ENCODE data around the gene TMC2.
"Not testable (repeated sequence)": the region's sequence is repeated elsewhere in the genome, so short reads cannot be mapped to it uniquely, and the experiment has no call there.

TMC2 gene

DNA sequence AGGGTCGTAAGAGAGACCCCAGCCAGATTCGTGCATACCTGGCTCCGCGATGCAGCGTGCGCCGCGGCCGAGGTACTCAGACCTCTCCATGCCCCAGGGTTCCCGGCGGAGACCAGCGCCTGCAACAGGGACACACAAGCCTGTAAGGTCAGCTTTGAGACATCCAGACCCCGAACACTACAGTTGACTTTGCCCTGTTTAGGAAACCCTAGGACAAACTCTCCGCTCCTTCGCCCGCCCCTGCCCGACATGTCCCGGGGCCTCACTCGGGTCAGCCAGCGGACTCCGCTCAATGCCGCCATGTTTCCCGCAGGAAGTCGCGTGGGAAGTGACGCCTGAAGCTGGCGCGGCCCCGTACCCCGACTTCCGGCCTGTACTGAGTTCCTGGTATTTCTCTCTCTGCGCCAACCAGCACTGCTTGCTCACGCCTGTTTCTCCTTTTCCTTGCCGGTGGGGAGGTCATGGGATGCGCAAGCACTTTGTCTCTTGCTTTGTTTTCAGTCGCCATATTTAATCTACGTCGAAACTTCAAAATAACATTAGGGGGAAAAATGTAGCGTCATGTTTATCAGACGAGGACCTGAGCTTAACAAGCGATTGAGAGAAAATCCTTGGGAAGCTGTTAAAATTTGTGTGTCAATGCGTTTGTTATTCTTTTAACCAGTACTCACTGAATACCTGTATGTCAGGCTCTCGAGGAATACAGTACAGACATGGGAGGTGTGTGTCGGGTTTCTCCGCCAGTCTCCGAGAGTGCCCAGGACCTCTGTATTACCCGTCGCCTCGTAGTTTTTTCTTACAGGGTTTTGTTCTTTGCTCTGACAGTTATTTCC is 127.7 kb downstream of the TMC2 start, which contains the start of gene IDH3B:
IDH3B (minus strand) TSS at position 330 of the 833 bp plus-strand sequence; CDS start at position 302, 28 bp downstream.
- peak; percentile 49 for DNase-seq

GRCh38 chr20:2671977-2672376 is 135.6 kb downstream of the TMC2 start:
- DNase-seq: no peak

- no peak for DNase-seq
Measured at GRCh38 chr20:2672446-2672845, 136.1 kb downstream of the TMC2 start.

DNA sequence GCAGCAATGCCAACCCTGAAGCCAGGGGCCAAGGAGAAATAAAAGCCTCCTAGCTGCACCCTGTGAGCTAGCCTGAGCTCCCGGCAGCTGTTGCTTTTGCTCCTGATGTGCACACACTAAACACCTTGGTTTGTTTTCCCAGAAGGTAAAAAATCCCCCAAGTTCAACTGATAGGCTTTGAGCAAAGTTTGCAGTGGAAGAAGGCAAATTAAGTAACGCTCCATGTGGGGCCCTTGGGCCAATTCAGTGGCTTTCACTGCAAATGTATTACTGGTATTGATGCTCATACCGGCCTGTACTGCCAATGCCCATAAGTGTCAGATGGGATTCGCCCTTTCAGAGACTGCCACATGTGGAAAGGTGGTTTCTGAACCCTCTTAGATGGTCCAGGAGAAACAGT is 137.1 kb downstream of the TMC2 start:
- no peak for DNase-seq

DNA sequence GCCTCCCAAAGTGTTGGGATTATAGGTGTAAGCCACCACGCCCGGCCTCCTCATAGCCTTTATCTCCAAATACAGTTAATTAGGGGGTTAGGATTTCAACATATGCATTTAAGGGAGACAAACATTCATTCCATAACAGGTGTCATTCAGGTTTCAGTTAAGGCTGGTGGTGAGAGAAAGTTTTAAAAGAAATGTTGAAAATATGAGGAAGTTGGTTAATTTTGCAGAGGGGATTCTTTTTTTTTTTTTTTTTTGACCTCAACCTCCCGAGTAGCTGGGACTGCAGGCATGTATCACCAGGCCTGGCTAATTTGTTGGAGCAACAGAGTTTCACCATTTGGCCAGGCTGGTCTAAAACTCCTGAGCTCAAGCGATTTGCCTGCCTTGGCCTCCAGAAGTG is 143.7 kb downstream of the TMC2 start:
- DNase-seq: no peak

DNA sequence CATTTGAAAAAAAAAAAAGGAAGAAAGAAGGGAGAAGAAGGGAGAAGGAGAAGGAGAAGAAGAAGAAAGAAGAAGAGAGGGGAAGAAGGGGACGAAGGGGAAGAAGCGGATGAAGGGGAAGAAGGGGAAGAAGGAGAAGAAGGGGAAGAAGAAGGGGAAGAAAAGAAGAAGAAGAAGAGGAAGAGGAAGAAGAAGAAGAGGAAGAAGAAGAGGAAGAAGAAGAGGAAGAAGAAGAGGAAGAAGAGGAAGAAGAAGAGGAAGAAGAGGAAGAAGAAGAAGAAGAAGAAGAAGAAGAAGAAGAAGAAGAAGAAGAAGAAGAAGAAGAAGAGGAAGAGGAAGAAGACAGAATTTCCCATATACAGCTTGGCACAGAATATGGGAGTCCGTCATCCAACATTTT is 145.7 kb downstream of the TMC2 start:
- DNase-seq: not testable (repeated sequence)

- DNase-seq: not testable (repeated sequence)
Measured at GRCh38 chr20:2684817-2685216, 148.4 kb downstream of the TMC2 start.

DNA sequence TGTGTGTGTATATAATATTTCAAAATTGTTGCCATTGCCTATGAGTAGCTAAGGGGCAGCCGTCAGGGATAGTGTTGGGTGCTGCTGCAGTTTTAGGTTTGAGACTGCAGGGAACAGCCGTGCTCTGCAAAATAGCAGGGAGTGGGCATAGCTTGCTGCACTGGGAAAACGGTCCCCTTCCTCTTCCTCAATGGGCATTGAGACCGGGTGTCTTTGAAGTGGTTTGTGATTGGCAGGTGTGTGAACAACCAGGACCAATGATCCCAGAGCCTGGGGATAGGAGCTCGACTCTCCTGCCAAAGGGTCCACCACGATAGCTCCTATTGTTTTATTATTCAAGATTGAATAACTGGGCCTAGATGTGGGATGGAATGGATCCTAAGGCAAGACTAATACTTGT is 151.1 kb downstream of the TMC2 start:
- DNase-seq: no peak

GRCh38 chr20:2688041-2688591 is 151.7 kb downstream of the TMC2 start:
- DNase-seq: peak; percentile 26

DNA sequence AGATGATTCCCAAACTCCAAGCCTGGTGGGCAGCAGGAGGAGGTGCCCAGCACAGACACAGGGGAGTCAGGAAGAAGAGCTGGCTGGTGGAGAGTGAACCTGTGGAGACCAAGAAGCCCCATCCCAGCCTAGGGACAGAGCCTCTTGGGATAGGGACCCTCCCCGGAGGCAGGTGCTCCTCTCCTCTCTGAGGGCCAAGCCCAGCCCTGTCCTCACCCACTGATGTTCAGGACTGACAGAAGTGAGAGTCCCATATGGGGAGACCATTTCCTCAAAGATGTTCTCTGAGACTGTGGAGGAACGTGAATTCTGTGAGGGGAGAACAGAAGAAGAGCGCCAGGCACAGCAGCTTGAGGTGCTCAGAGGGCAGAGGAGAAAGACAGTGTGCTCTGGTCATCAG is 153.8 kb downstream of the TMC2 start:
- no peak for DNase-seq

DNA sequence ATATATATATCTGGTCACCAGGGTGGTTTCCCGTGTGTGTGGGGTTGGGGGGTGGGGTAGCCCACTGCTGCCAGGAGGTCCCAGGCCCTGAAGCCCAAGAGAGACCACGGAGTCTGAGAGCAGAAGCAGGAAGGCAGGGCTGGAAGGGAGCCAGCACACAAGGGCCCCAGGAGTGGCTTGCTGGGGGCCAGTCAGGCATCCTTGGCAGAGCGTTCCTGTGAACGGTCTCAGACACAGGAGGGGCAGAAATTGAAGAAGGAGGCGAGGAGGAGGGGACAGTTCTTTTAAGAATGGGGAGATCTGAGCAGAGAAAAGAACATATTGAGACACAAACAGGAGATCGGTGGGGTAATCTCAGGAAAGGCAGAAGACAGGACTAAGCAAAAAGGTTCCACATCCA is 154.3 kb downstream of the TMC2 start:
- no peak for DNase-seq

DNA sequence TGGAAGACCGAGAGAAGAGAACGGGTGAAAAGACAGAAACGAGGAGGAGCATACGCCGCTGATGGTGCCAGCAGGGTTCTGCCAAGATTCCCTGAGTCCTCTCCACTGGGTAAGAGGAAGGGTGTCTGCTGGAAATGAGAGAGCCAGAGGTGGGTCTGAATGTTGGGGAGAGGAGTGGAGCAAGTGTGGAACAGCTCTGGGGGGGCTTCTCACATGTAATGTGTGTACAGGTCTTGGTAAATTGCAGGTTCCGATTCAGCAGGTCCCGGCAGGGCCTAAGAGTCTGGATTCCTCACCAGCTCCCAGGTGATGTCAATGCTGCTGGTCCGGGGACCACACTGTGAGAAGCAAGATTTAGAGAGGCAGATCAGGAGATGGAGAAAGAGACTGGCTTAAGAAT is 154.8 kb downstream of the TMC2 start:
- DNase-seq: no peak
